Transverse colon (tissue), 4 donors: Measurements from ENCODE around the gene GPR61.

Source experiments
- CTCF ChIP-seq, 5 experiments: fragments of 200-600 bp in 3 of 5; fragments of 450-650 bp in 2 of 5; sonication (generic) in 3 of 5; IDR thresholded peaks; 1 replicate in 2 of 5; 2 replicates in 3 of 5; pipeline ENCODE4 v1.5.1; 2016 to 2017; ENCODE audit warnings: antibody characterized with exemption in 5 of 5, inconsistent platforms in 3 of 5, mild to moderate bottlenecking in 2 of 5, moderate library complexity in 1 of 5
- EP300 ChIP-seq: sonication (generic); formaldehyde crosslinking; IDR thresholded peaks from one replicate; pipeline ENCODE4 v1.6.1; 2017; ENCODE audit warnings: antibody characterized with exemption, low read depth
- POLR2A ChIP-seq: fragments of 450-650 bp; IDR thresholded peaks from one replicate; pipeline ENCODE4 v1.6.1; 2016; ENCODE audit warnings: antibody characterized with exemption, mild to moderate bottlenecking, moderate library complexity
- POLR2AphosphoS5 ChIP-seq, 3 donors: sonication (generic); formaldehyde crosslinking; IDR thresholded peaks; one replicate each; pipeline ENCODE4 v1.6.1; 2016; ENCODE audit warnings: antibody characterized with exemption in 3 of 3

GRCh38 chr1:109527846-109528695 lies 11.6 kb upstream of the GPR61 start:
- TF ChIP-seq CTCF (IDR thresholded peaks at IDR 0.05) = no peak
- TF ChIP-seq POLR2AphosphoS5 (IDR thresholded peaks at IDR 0.05) = no peak
- TF ChIP-seq POLR2A = no peak
- TF ChIP-seq EP300 = no peak
